Measurements from ENCODE around the gene CEP126.

DNA sequence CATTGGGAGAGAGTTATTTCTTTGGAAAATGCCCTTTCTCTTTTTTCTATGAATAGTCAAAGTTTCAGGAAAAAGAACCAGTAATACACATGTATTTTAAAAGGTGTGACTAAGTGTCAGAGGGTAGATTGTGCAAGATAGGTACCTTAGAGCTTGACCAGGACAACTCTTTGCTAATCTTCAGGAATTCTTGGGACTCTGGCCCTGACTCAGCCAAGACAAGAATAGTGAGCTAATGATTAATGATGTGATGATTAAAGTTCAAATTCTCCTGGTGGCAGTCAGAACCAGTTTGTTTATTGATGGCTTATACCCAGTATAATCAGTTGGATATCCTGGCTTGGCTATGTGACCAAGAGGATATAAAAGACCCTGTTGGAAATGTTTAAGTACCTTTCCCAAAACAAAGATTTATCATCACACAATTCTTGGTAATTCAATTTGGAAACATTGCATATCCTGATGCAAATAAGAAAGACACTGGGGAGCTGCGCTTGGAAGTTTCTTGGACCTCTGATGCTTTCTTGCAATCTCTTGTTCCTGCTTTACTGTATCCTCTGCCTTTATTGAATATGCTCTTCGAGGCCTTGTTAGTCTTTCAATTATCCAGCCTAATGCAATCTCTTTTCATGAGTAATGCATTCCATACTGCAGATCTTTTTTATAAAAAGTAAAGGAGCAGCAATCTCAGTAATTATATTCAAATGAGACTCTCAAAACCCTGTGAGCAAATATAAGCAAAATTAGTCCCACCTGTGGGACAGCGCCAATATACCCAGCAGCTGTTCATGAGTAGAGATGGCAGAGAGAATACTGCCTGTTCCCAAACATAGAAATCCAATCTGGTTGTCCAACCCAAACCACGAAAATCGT lies 48.0 kb upstream of the CEP126 start:
- no peak for TF ChIP-seq POLR2A (IDR thresholded peaks at IDR 0.05)
- TF ChIP-seq, protein P1, sequence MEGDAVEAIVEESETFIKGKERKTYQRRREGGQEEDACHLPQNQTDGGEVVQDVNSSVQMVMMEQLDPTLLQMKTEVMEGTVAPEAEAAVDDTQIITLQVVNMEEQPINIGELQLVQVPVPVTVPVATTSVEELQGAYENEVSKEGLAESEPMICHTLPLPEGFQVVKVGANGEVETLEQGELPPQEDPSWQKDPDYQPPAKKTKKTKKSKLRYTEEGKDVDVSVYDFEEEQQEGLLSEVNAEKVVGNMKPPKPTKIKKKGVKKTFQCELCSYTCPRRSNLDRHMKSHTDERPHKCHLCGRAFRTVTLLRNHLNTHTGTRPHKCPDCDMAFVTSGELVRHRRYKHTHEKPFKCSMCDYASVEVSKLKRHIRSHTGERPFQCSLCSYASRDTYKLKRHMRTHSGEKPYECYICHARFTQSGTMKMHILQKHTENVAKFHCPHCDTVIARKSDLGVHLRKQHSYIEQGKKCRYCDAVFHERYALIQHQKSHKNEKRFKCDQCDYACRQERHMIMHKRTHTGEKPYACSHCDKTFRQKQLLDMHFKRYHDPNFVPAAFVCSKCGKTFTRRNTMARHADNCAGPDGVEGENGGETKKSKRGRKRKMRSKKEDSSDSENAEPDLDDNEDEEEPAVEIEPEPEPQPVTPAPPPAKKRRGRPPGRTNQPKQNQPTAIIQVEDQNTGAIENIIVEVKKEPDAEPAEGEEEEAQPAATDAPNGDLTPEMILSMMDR (IDR thresholded peaks at IDR 0.05), result no peak

All from uterus (tissue), 2 donors.